GM21423 (cell line): ENCODE results near the gene AMER2.
"Not testable (repeated sequence)": the region's sequence is repeated elsewhere in the genome, so short reads cannot be mapped to it uniquely, and the experiment has no call there.

ENCODE experiments used
- ATAC-seq: cut with Tn5 transposase; IDR thresholded peaks from one replicate; pipeline ENCODE4 v1.9.1; 2021; ENCODE audit warnings: mild to moderate bottlenecking, moderate library complexity; ENCODE audit not compliant: unreplicated experiment

Gene AMER2

GRCh38 chr13:25186187-25186586 lies 14.1 kb upstream of the AMER2 start:
- ATAC-seq, result peak; percentile 44

GRCh38 chr13:25181597-25181996 lies 9.5 kb upstream of the AMER2 start:
- ATAC-seq, result no peak

- ATAC-seq, result peak; percentile 67
Observed at GRCh38 chr13:25180775-25181537, 8.9 kb upstream of the AMER2 start.

GRCh38 chr13:25179832-25180774 lies 8.0 kb upstream of the AMER2 start:
- ATAC-seq, result no peak

GRCh38 chr13:25179011-25179410 lies 6.9 kb upstream of the AMER2 start:
- no peak for ATAC-seq

GRCh38 chr13:25178070-25178469 lies 6.0 kb upstream of the AMER2 start:
- ATAC-seq, result no peak

- no peak for ATAC-seq
Observed at GRCh38 chr13:25177636-25178035, 5.5 kb upstream of the AMER2 start.

GRCh38 chr13:25177012-25177411 lies 4.9 kb upstream of the AMER2 start:
- ATAC-seq, result no peak

GRCh38 chr13:25175431-25175830 lies 3.3 kb upstream of the AMER2 start:
- ATAC-seq, result no peak

GRCh38 chr13:25175026-25175425 lies 2.9 kb upstream of the AMER2 start:
- no peak for ATAC-seq

- ATAC-seq, result no peak
Observed at GRCh38 chr13:25174304-25174703, 2.2 kb upstream of the AMER2 start.

- ATAC-seq, result no peak
Observed at GRCh38 chr13:25172303-25172630, 179 bp upstream of the AMER2 start.

GRCh38 chr13:25171170-25171516 lies 945 bp downstream of the AMER2 start:
- ATAC-seq, result no peak

- no peak for ATAC-seq
Observed at GRCh38 chr13:25170554-25171111, 1.5 kb downstream of the AMER2 start.

GRCh38 chr13:25169951-25170553 lies 2.0 kb downstream of the AMER2 start:
- ATAC-seq, result no peak

- no peak for ATAC-seq
Observed at GRCh38 chr13:25169356-25169755, 2.7 kb downstream of the AMER2 start.

- ATAC-seq, result no peak
Observed at GRCh38 chr13:25168790-25169189, 3.3 kb downstream of the AMER2 start.

GRCh38 chr13:25167382-25168174 lies 4.5 kb downstream of the AMER2 start:
- no peak for ATAC-seq

GRCh38 chr13:25166306-25166705 lies 5.8 kb downstream of the AMER2 start:
- ATAC-seq, result no peak

- no peak for ATAC-seq
Observed at GRCh38 chr13:25165663-25166062, 6.4 kb downstream of the AMER2 start.

GRCh38 chr13:25165163-25165562 lies 6.9 kb downstream of the AMER2 start:
- ATAC-seq, result not testable (repeated sequence)
